ENCODE data around the gene C2orf69. TPM values are rescaled to one million over a fixed set of nuclear protein-coding genes. Genes with fewer than 3 reads are reported as not detected.

Gene C2orf69
- total and polyA plus RNA-seq, 2 of the 13 experiments (the other 11 are each of a cell fraction or from before 2014, with no cell fraction given) = 4.8 to 19.3 TPM

- TF ChIP-seq ZNF468 (CRISPR knock-in tag; IDR thresholded peaks at IDR 0.05) = no peak
- TF ChIP-seq ZNF382 (CRISPR knock-in tag; IDR thresholded peaks at IDR 0.05; ENCODE audit: borderline replicate concordance) = no peak
- TF ChIP-seq ZBTB44 (CRISPR knock-in tag; IDR thresholded peaks at IDR 0.05) = peak; percentile 21; the same call in 1 of the 2 replicates
- TF ChIP-seq KMT2B (CRISPR knock-in tag; IDR thresholded peaks at IDR 0.05) = peak; percentile 90
- TF ChIP-seq ZFY (CRISPR knock-in tag; IDR thresholded peaks at IDR 0.05) = peak; percentile 94
- TF ChIP-seq KDM1A (CRISPR knock-in tag; IDR thresholded peaks at IDR 0.05) = peak; percentile 16; the same call in 1 of the 2 replicates
- TF ChIP-seq NFIB (CRISPR knock-in tag; IDR thresholded peaks at IDR 0.05; ENCODE audit: borderline replicate concordance) = no peak
- TF ChIP-seq ARID3A (IDR thresholded peaks at IDR 0.05; ENCODE audit: low read depth, low read length) = no peak
- 0 out of 4 replicates have a peak, but pooled peaks of 1 of the 2 experiments have one; percentile 0 for TF ChIP-seq ATF4 (CRISPR knock-in tag; IDR thresholded peaks at IDR 0.05)
- peak; percentile 32 for TF ChIP-seq BCL6 (CRISPR knock-in tag; IDR thresholded peaks at IDR 0.05)
- TF ChIP-seq ZFP36L1 (CRISPR knock-in tag; IDR thresholded peaks at IDR 0.05) = 0 out of 2 replicates have a peak, but pooled peaks have one; percentile 59
- peak; percentile 91; the same call in 1 of the 2 replicates for TF ChIP-seq ZNF839 (CRISPR knock-in tag; IDR thresholded peaks at IDR 0.05; ENCODE audit: borderline replicate concordance)
- TF ChIP-seq ATF1 (CRISPR knock-in tag; IDR thresholded peaks at IDR 0.05) = peak; percentile 71
- peak; percentile 40; the same call in 1 of the 2 replicates for TF ChIP-seq ZNF138 (CRISPR knock-in tag; IDR thresholded peaks at IDR 0.05; ENCODE audit: low read depth)
- peak; percentile 76; the same call in 1 of the 2 replicates for TF ChIP-seq ZKSCAN8 (CRISPR knock-in tag; IDR thresholded peaks at IDR 0.05; ENCODE audit: borderline replicate concordance)
- no peak for TF ChIP-seq KDM6A (CRISPR knock-in tag; IDR thresholded peaks at IDR 0.05; ENCODE audit: low read depth)
- TF ChIP-seq E2F2 (CRISPR knock-in tag; IDR thresholded peaks at IDR 0.05; ENCODE audit: borderline replicate concordance) = no peak
- TF ChIP-seq ZBED4 (CRISPR knock-in tag; IDR thresholded peaks at IDR 0.05; ENCODE audit: borderline replicate concordance) = peak; percentile 70; the same call in 1 of the 2 replicates
Measured at GRCh38 chr2:199911052-199911876, at the start of gene C2orf69 (continued).

Measured in HepG2 (cell line).